Measurements from ENCODE around the gene UBE2L5.

Gene UBE2L5

GRCh38 chr13:30423891-30424290, 1.6 kb downstream of the UBE2L5 start:
- TF ChIP-seq CTCF (IDR thresholded peaks at IDR 0.05; ENCODE audit: extremely low read depth, insufficient read depth, missing control alignments) = no peak
- DNase-seq (ENCODE audit: low spot score) = no peak
- in situ Hi-C loops (cut with MboI; ENCODE audit: low pct_unique_long_range_greater_than_20kb, low sequenced_read_pairs, unreplicated experiment) = no loop called here

- no peak for DNase-seq (ENCODE audit: low spot score)
- no peak for TF ChIP-seq CTCF (IDR thresholded peaks at IDR 0.05; ENCODE audit: extremely low read depth, insufficient read depth, missing control alignments)
- in situ Hi-C loops (cut with MboI; ENCODE audit: low pct_unique_long_range_greater_than_20kb, low sequenced_read_pairs, unreplicated experiment) = no loop called here
Measured at GRCh38 chr13:30429235-30429634, 6.9 kb downstream of the UBE2L5 start.

GRCh38 chr13:30429721-30430694, 7.7 kb downstream of the UBE2L5 start:
- no peak for TF ChIP-seq CTCF (IDR thresholded peaks at IDR 0.05; ENCODE audit: extremely low read depth, insufficient read depth, missing control alignments)
- peak; percentile 31 for DNase-seq (ENCODE audit: low spot score)
- in situ Hi-C loops (cut with MboI; ENCODE audit: low pct_unique_long_range_greater_than_20kb, low sequenced_read_pairs, unreplicated experiment) = no loop called here

GRCh38 chr13:30431269-30431940, 9.1 kb downstream of the UBE2L5 start:
- in situ Hi-C loops (cut with MboI; ENCODE audit: low pct_unique_long_range_greater_than_20kb, low sequenced_read_pairs, unreplicated experiment) = no loop called here
- DNase-seq (ENCODE audit: low spot score) = no peak
- TF ChIP-seq CTCF (IDR thresholded peaks at IDR 0.05; ENCODE audit: extremely low read depth, insufficient read depth, missing control alignments) = no peak

- TF ChIP-seq CTCF (IDR thresholded peaks at IDR 0.05; ENCODE audit: extremely low read depth, insufficient read depth, missing control alignments) = no peak
- in situ Hi-C loops (cut with MboI; ENCODE audit: low pct_unique_long_range_greater_than_20kb, low sequenced_read_pairs, unreplicated experiment) = no loop called here
- DNase-seq (ENCODE audit: low spot score) = no peak
Measured at GRCh38 chr13:30435911-30436451, 13.7 kb downstream of the UBE2L5 start.

- TF ChIP-seq CTCF (IDR thresholded peaks at IDR 0.05; ENCODE audit: extremely low read depth, insufficient read depth, missing control alignments) = no peak
- in situ Hi-C loops (cut with MboI; ENCODE audit: low pct_unique_long_range_greater_than_20kb, low sequenced_read_pairs, unreplicated experiment) = no loop called here
- DNase-seq (ENCODE audit: low spot score) = no peak
Measured at GRCh38 chr13:30437177-30437576, 14.9 kb downstream of the UBE2L5 start.

Measured in GM13977 (cell line).